Measurements from ENCODE around the gene SORCS3. TPM values are rescaled to one million over a fixed set of nuclear protein-coding genes. Genes with fewer than 3 reads are reported as not detected.

SORCS3 gene
- total RNA-seq, 1 donor from 2014 or later: 0.26 TPM

GRCh38 chr10:104640339-104641186, 527 bp upstream of the SORCS3 start:
- H3K4me2 ChIP-seq: peak overlapping the region; percentile 98
- no peaks in the 10 kb centered on the region for H3K36me3 ChIP-seq
- Mint-ChIP-seq H3K27ac (no peak overlapping the region), H3K9me3 (no peaks in the 10 kb centered on the region), H3K4me1 (peaks cover 13% of the 10 kb centered on the region), H3K4me3 (peak overlapping the region; percentile 91), H3K27me3 (ENCODE audit: insufficient read depth, low read depth) (peaks cover 48% of the 10 kb centered on the region), H3K36me3 (no peaks in the 10 kb centered on the region)
- H3K9ac ChIP-seq: no peak overlapping the region
- peaks cover 15% of the 10 kb centered on the region for H3K4me1 ChIP-seq
- TF ChIP-seq EZH2phosphoT487 (IDR thresholded peaks at IDR 0.05) (peak; percentile 82), EZH2 (IDR thresholded peaks at IDR 0.05) (peak; percentile 90), CTCF (IDR thresholded peaks at IDR 0.05) (peak; percentile 28)
- H4K20me1 ChIP-seq (ENCODE audit: low read depth): no peaks in the 10 kb centered on the region
- DNase-seq (ENCODE audit: low spot score): peak; percentile 61
- peaks cover 15% of the 10 kb centered on the region for H3F3A ChIP-seq (ENCODE audit: low read depth)
- peaks cover 97% of the 10 kb centered on the region for H3K27me3 ChIP-seq
- H3K79me2 ChIP-seq (ENCODE audit: low read depth): no peaks in the 10 kb centered on the region
- H3K4me3 ChIP-seq: peak overlapping the region; percentile 56
- H3K9me3 ChIP-seq (ENCODE audit: low read depth): no peaks in the 10 kb centered on the region
- peak overlapping the region; percentile 90 for H2AFZ ChIP-seq (replicated peaks)
- H3K27ac ChIP-seq: no peak overlapping the region

DNA sequence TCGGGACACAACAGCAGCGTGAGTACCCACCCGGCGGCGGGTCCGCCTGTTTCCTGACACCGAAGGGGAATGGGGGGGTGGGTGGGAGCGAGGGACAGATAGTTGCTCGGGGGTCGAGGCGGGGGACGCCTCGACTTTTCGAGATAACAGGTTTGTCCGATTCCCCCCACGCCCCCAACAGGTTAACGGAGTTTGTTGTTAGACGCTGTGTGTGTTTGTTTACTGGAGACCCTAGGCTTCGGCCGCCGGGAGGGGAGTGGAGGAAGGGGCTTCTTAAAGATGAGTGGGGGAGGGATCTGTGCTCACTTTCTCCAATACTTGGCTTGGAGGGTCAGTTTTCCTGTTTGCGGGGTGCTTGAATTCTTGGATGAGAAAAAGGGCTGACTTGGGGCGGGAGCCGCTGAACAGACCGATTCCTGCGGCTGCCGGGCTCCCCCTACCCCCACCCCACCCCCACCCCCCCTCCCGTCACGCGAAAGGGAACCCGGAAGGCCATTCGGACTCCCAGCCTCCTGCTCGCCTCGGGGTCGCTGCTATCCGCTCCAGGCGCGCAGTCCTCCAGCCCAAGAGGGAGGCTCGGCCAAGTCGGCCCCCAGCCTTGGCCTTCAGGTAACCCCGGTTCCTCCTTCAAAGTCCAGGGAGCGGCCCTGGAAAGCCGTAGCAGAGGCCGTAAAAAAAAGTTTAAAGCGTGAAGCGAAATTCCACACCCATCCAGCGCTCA, 1.0 kb downstream of the SORCS3 start:
- Histone ChIP-seq H3K9me3 (ENCODE audit: low read depth) (no peaks in the 10 kb centered on the region), H3K9ac (no peak overlapping the region), H3K27me3 (peaks cover 100% of the 10 kb centered on the region), H3K36me3 (no peaks in the 10 kb centered on the region), H4K20me1 (ENCODE audit: low read depth) (no peaks in the 10 kb centered on the region), H3K79me2 (ENCODE audit: low read depth) (no peaks in the 10 kb centered on the region), H3K27ac (no peak overlapping the region), H3K4me3 (peak overlapping the region; percentile 56), H3K4me1 (peaks cover 15% of the 10 kb centered on the region), H3F3A (ENCODE audit: low read depth) (peaks cover 15% of the 10 kb centered on the region), H3K4me2 (peak overlapping the region; percentile 98), H2AFZ (replicated peaks) (peak overlapping the region; percentile 90)
- no peaks in the 10 kb centered on the region for H3K9me3 Mint-ChIP-seq
- DNase-seq (ENCODE audit: low spot score): peak; percentile 46
- peaks cover 13% of the 10 kb centered on the region for H3K4me1 Mint-ChIP-seq
- H3K27ac Mint-ChIP-seq: no peak overlapping the region
- TF ChIP-seq EZH2phosphoT487 (IDR thresholded peaks at IDR 0.05) (no peak), CTCF (IDR thresholded peaks at IDR 0.05) (no peak), EZH2 (IDR thresholded peaks at IDR 0.05) (peak; percentile 9)
- peak overlapping the region; percentile 91 for H3K4me3 Mint-ChIP-seq
- no peaks in the 10 kb centered on the region for H3K36me3 Mint-ChIP-seq
- H3K27me3 Mint-ChIP-seq (ENCODE audit: insufficient read depth, low read depth): peaks cover 52% of the 10 kb centered on the region

- Histone ChIP-seq H3K27ac (no peak overlapping the region), H3K4me1 (peaks cover 15% of the 10 kb centered on the region), H2AFZ (replicated peaks) (peak overlapping the region; percentile 85), H3K4me2 (peak overlapping the region; percentile 98), H3K4me3 (peak overlapping the region; percentile 56), H3K9me3 (ENCODE audit: low read depth) (no peaks in the 10 kb centered on the region), H3K36me3 (no peaks in the 10 kb centered on the region), H3K27me3 (peaks cover 100% of the 10 kb centered on the region), H4K20me1 (ENCODE audit: low read depth) (no peaks in the 10 kb centered on the region), H3K9ac (no peak overlapping the region), H3F3A (ENCODE audit: low read depth) (peaks cover 15% of the 10 kb centered on the region), H3K79me2 (ENCODE audit: low read depth) (no peaks in the 10 kb centered on the region)
- TF ChIP-seq EZH2phosphoT487 (IDR thresholded peaks at IDR 0.05) (peak; percentile 49), EZH2 (IDR thresholded peaks at IDR 0.05) (peak; percentile 69), CTCF (IDR thresholded peaks at IDR 0.05) (peak; percentile 78)
- Mint-ChIP-seq H3K4me3 (peak overlapping the region; percentile 91), H3K27me3 (ENCODE audit: insufficient read depth, low read depth) (peaks cover 51% of the 10 kb centered on the region), H3K36me3 (no peaks in the 10 kb centered on the region), H3K4me1 (peaks cover 12% of the 10 kb centered on the region), H3K27ac (no peak overlapping the region), H3K9me3 (no peaks in the 10 kb centered on the region)
- DNase-seq (ENCODE audit: low spot score): peak; percentile 93
Observed at GRCh38 chr10:104642658-104643302, 1.7 kb downstream of the SORCS3 start.

Data from neural progenitor cell (in vitro differentiated cells).